CD4-positive, alpha-beta T cell treated with Interleukin-4 for 1 hour (primary cell): ENCODE data around the gene FOXP1.

Source experiments
- DNase-seq, 2 donors: peaks; one replicate each; pipeline ENCODE4 v3.0.0-alpha.2; 2020 to 2022

The FOXP1 gene

GRCh38 chr3:71134521-71134920, 449.0 kb downstream of the FOXP1 start:
- no peak for DNase-seq

- no peak for DNase-seq
Observed at GRCh38 chr3:71133865-71134264, 449.7 kb downstream of the FOXP1 start.

- DNase-seq = no peak
Observed at GRCh38 chr3:71132995-71133730, 450.4 kb downstream of the FOXP1 start.

GRCh38 chr3:71131375-71132314, 451.9 kb downstream of the FOXP1 start:
- no peak for DNase-seq

GRCh38 chr3:71130471-71131374, 452.8 kb downstream of the FOXP1 start:
- DNase-seq = peak; percentile 83

GRCh38 chr3:71129611-71130431, 453.7 kb downstream of the FOXP1 start:
- peak; percentile 38 to 55 for DNase-seq

- peak in 1 of 2 donors; percentile 24 for DNase-seq
Observed at GRCh38 chr3:71128961-71129360, 454.6 kb downstream of the FOXP1 start.

- no peak for DNase-seq
Observed at GRCh38 chr3:71127844-71128243, 455.7 kb downstream of the FOXP1 start.

GRCh38 chr3:71127052-71127831, 456.3 kb downstream of the FOXP1 start:
- DNase-seq = peak; percentile 28 to 51

GRCh38 chr3:71125738-71126137, 457.8 kb downstream of the FOXP1 start:
- DNase-seq = no peak

GRCh38 chr3:71124048-71124447, 459.5 kb downstream of the FOXP1 start:
- DNase-seq = no peak

GRCh38 chr3:71122641-71123040, 460.9 kb downstream of the FOXP1 start:
- DNase-seq = no peak

- no peak for DNase-seq
Observed at GRCh38 chr3:71121429-71122167, 461.9 kb downstream of the FOXP1 start.

- no peak for DNase-seq
Observed at GRCh38 chr3:71120012-71120411, 463.5 kb downstream of the FOXP1 start.

GRCh38 chr3:71119171-71119570, 464.4 kb downstream of the FOXP1 start:
- no peak for DNase-seq

GRCh38 chr3:71118436-71118835, 465.1 kb downstream of the FOXP1 start:
- no peak for DNase-seq

- no peak for DNase-seq
Observed at GRCh38 chr3:71117572-71118247, 465.8 kb downstream of the FOXP1 start.

- DNase-seq = no peak
Observed at GRCh38 chr3:71114610-71115009, 468.9 kb downstream of the FOXP1 start.

- DNase-seq = no peak
Observed at GRCh38 chr3:71112576-71112975, 471.0 kb downstream of the FOXP1 start.
